Measurements from ENCODE around the gene EEA1. TPM values are rescaled to one million over a fixed set of nuclear protein-coding genes. Genes with fewer than 3 reads are reported as not detected.

Gene EEA1
- total and polyA plus RNA-seq, 2 of the 8 experiments (the other 6 are each of a cell fraction or from before 2014, with no cell fraction given) = 1.0 to 18.8 TPM

- Histone ChIP-seq H2BK5ac (ENCODE audit: low read depth, low read length) (no peak overlapping the region), H3K9me3 (ENCODE audit: insufficient read depth in 2 of 2, low read depth in 1 of 2, low read length in 1 of 2) (no peaks in the 10 kb centered on the region), H4K8ac (ENCODE audit: extremely low read depth, insufficient read depth, low read length) (no peak overlapping the region), H2BK120ac (replicated peaks; ENCODE audit: low read depth, low read length) (no peak overlapping the region), H3K56ac (replicated peaks; ENCODE audit: insufficient read length, low read depth, low read length) (no peak overlapping the region), H3K4me1 (replicated peaks in 1 of 4; ENCODE audit: control insufficient read depth in 3 of 4, insufficient read depth in 4 of 4, low read length in 3 of 4) (no peaks in the 10 kb centered on the region), H4K91ac (replicated peaks; ENCODE audit: insufficient read length, low read length) (no peak overlapping the region), H3K14ac (ENCODE audit: insufficient read length) (no peak overlapping the region), H3K18ac (ENCODE audit: extremely low read depth, low read length) (no peak overlapping the region), H3K9ac (replicated peaks in 1 of 4; ENCODE audit: extremely low read depth in 1 of 4, low read depth in 3 of 4, low read length in 3 of 4) (no peak overlapping the region), H3K27me3 (replicated peaks in 1 of 4; ENCODE audit: control insufficient read depth in 3 of 4, extremely low read depth in 1 of 4, insufficient read depth in 3 of 4, low read length in 3 of 4) (no peaks in the 10 kb centered on the region), H2AK5ac (ENCODE audit: low read depth, low read length) (no peak overlapping the region), H3K79me1 (ENCODE audit: low read depth, low read length) (no peaks in the 10 kb centered on the region), H2BK12ac (ENCODE audit: low read depth, low read length) (no peak overlapping the region), H3K4me2 (ENCODE audit: insufficient read depth in 1 of 2, low read depth in 2 of 2, low read length in 2 of 2) (no peak overlapping the region), H3K79me2 (ENCODE audit: control insufficient read depth in 1 of 2, insufficient read depth in 2 of 2, low read length in 2 of 2) (no peaks in the 10 kb centered on the region), H3K27ac (ENCODE audit: low read depth, low read length) (no peak overlapping the region), H2AFZ (ENCODE audit: low read length) (no peak overlapping the region), H3K23ac (ENCODE audit: insufficient read length) (no peak overlapping the region), H3K4me3 (ENCODE audit: extremely low read depth in 1 of 4, insufficient read depth in 2 of 4, low read depth in 3 of 4, low read length in 4 of 4) (no peak overlapping the region), H3K4ac (replicated peaks; ENCODE audit: insufficient read length, low read depth, low read length) (no peak overlapping the region), H2BK20ac (ENCODE audit: low read length) (no peak overlapping the region), H3K36me3 (ENCODE audit: control insufficient read depth in 2 of 4, insufficient read depth in 4 of 4, low read length in 3 of 4) (peaks cover 0 to 6% (median 0%) of the 10 kb centered on the region in 4 experiments; a peak in 1 of 8 replicates), H4K20me1 (replicated peaks in 1 of 2; ENCODE audit: control insufficient read depth in 1 of 2, insufficient read depth in 2 of 2, low read length in 2 of 2) (no peaks in the 10 kb centered on the region), H3K23me2 (ENCODE audit: low read depth, low read length) (no peaks in the 10 kb centered on the region), H2BK15ac (ENCODE audit: low read length) (no peak overlapping the region), H4K5ac (ENCODE audit: insufficient read length, low read depth, low read length) (no peak overlapping the region)
- ChIA-PET CTCF (ENCODE audit: partially characterized antibody) (no interaction called here), POLR2A (ENCODE audit: partially characterized antibody) (no interaction called here)
- DNase-seq (ENCODE audit: low read depth in 1 of 2, low spot score in 2 of 2) (no peak), FAIRE-seq (no peak)
- TF ChIP-seq HDAC2 (IDR thresholded peaks at IDR 0.05; ENCODE audit: borderline replicate concordance in 1 of 2, low read depth in 2 of 2, low read length in 2 of 2) (no peak), BCL11A (IDR thresholded peaks at IDR 0.05; ENCODE audit: low read depth in 2 of 2, low read length in 2 of 2) (no peak), BRCA1 (IDR thresholded peaks at IDR 0.05; ENCODE audit: low read depth, low read length) (no peak), JUND (IDR thresholded peaks at IDR 0.05; ENCODE audit: low read length) (no peak), JUN (IDR thresholded peaks at IDR 0.05; ENCODE audit: low read depth, low read length) (no peak), KDM5A (IDR thresholded peaks at IDR 0.05; ENCODE audit: low read length) (no peak), BACH1 (IDR thresholded peaks at IDR 0.05; ENCODE audit: low read length) (no peak), RAD21 (IDR thresholded peaks at IDR 0.05 in 1 of 2, conservative IDR thresholded peaks at IDR 0.05 in 1 of 2; ENCODE audit: low read depth in 2 of 2, low read length in 2 of 2) (no peak), TAF7 (optimal IDR thresholded peaks at IDR 0.05; ENCODE audit: borderline replicate concordance, low read depth, low read length) (no peak), HDAC6 (IDR thresholded peaks at IDR 0.05; ENCODE audit: low read depth, low read length) (no peak), PHF8 (conservative IDR thresholded peaks at IDR 0.05; ENCODE audit: low read depth, low read length) (no peak), E2F6 (IDR thresholded peaks at IDR 0.05) (no peak), POLR2A (IDR thresholded peaks at IDR 0.05; ENCODE audit: control extremely low read depth in 1 of 2, low read depth in 2 of 2, low read length in 2 of 2) (no peak), POU5F1 (IDR thresholded peaks at IDR 0.05; ENCODE audit: low read depth, low read length) (no peak), KDM4A (IDR thresholded peaks at IDR 0.05; ENCODE audit: low read depth, low read length, severe bottlenecking) (no peak)
Observed at GRCh38 chr12:92796650-92797049, 132.4 kb downstream of the EEA1 start.

Data from H1 (cell line).